SK-N-SH (cell line): ENCODE measurements around the gene CEBPG.

Experiments
- EP300 ChIP-seq, 2 experiments: IDR thresholded peaks; 2 replicates each; pipeline versions ENCODE4 v1.4.0 to v1.6.1; 2012; ENCODE audit warnings: borderline replicate concordance in 1 of 2, low read depth in 1 of 2, low read length in 1 of 2
- POLR2AphosphoS5 ChIP-seq: IDR thresholded peaks from 2 replicates; pipeline ENCODE4 v1.6.1; 2012; ENCODE audit warnings: low read depth, low read length
- SIN3A ChIP-seq: IDR thresholded peaks from 2 replicates; pipeline ENCODE4 v1.6.1; 2012; ENCODE audit warnings: low read depth, mild to moderate bottlenecking, low read length, moderate library complexity, borderline replicate concordance
- SMC3 ChIP-seq: IDR thresholded peaks from 2 replicates; pipeline ENCODE4 v1.6.1; 2012; ENCODE audit warnings: low read depth, low read length, improper control_type of control experiment
- TAF1 ChIP-seq: IDR thresholded peaks from 2 replicates; pipeline ENCODE4 v1.6.1; 2012; ENCODE audit warnings: low read depth, mild to moderate bottlenecking, low read length, moderate library complexity, borderline replicate concordance
- TCF12 ChIP-seq: IDR thresholded peaks from 2 replicates; pipeline ENCODE4 v1.4.0; 2012
- TF ChIP-seq, protein P1 (sequence below): fragments of 200-600 bp; sonication (generic); IDR thresholded peaks from 2 replicates; pipeline ENCODE4 v1.6.1; 2017; ENCODE audit warnings: antibody characterized with exemption, mild to moderate bottlenecking, moderate library complexity
- TF ChIP-seq, protein P2 (sequence below): fragments of 150-350 bp; IDR thresholded peaks from 2 replicates; pipeline ENCODE4 v1.6.1; 2017; ENCODE audit warnings: antibody characterized with exemption, low read length, low read depth, borderline replicate concordance
- TF ChIP-seq, protein P3 (sequence below): IDR thresholded peaks from 2 replicates; pipeline ENCODE4 v1.6.1; 2012; ENCODE audit warnings: mild to moderate bottlenecking, low read depth, low read length, moderate library complexity

DNA sequence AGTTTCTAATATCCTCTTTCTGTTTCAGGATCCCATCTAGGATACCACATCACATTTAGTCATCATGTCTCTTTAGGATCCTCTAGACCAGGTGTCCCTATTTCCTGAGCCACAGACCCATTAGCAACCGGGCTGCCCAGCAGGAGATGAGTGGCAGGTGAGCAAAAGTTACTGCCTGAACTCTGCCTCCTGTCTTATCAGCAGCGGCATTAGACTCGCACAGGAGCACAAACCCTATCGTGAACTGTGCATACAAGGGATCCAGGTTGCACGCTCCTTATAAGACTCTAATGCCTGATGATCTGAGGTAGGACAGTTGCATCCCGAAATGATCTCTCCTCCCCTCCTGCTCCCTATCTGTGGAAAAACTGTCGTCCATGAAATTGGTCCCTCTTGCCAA lies 7.8 kb upstream of the CEBPG start:
- TF ChIP-seq POLR2AphosphoS5 (no peak), SMC3 (no peak), TCF12 (no peak), SIN3A (no peak), EP300 (IDR thresholded peaks at IDR 0.05; ENCODE audit: borderline replicate concordance in 1 of 2, low read depth in 1 of 2, low read length in 1 of 2) (no peak), TAF1 (no peak)
- TF ChIP-seq, protein P1, sequence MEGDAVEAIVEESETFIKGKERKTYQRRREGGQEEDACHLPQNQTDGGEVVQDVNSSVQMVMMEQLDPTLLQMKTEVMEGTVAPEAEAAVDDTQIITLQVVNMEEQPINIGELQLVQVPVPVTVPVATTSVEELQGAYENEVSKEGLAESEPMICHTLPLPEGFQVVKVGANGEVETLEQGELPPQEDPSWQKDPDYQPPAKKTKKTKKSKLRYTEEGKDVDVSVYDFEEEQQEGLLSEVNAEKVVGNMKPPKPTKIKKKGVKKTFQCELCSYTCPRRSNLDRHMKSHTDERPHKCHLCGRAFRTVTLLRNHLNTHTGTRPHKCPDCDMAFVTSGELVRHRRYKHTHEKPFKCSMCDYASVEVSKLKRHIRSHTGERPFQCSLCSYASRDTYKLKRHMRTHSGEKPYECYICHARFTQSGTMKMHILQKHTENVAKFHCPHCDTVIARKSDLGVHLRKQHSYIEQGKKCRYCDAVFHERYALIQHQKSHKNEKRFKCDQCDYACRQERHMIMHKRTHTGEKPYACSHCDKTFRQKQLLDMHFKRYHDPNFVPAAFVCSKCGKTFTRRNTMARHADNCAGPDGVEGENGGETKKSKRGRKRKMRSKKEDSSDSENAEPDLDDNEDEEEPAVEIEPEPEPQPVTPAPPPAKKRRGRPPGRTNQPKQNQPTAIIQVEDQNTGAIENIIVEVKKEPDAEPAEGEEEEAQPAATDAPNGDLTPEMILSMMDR: no peak
- TF ChIP-seq, protein P2, sequence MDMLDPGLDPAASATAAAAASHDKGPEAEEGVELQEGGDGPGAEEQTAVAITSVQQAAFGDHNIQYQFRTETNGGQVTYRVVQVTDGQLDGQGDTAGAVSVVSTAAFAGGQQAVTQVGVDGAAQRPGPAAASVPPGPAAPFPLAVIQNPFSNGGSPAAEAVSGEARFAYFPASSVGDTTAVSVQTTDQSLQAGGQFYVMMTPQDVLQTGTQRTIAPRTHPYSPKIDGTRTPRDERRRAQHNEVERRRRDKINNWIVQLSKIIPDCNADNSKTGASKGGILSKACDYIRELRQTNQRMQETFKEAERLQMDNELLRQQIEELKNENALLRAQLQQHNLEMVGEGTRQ: no peak
- TF ChIP-seq, protein P3, sequence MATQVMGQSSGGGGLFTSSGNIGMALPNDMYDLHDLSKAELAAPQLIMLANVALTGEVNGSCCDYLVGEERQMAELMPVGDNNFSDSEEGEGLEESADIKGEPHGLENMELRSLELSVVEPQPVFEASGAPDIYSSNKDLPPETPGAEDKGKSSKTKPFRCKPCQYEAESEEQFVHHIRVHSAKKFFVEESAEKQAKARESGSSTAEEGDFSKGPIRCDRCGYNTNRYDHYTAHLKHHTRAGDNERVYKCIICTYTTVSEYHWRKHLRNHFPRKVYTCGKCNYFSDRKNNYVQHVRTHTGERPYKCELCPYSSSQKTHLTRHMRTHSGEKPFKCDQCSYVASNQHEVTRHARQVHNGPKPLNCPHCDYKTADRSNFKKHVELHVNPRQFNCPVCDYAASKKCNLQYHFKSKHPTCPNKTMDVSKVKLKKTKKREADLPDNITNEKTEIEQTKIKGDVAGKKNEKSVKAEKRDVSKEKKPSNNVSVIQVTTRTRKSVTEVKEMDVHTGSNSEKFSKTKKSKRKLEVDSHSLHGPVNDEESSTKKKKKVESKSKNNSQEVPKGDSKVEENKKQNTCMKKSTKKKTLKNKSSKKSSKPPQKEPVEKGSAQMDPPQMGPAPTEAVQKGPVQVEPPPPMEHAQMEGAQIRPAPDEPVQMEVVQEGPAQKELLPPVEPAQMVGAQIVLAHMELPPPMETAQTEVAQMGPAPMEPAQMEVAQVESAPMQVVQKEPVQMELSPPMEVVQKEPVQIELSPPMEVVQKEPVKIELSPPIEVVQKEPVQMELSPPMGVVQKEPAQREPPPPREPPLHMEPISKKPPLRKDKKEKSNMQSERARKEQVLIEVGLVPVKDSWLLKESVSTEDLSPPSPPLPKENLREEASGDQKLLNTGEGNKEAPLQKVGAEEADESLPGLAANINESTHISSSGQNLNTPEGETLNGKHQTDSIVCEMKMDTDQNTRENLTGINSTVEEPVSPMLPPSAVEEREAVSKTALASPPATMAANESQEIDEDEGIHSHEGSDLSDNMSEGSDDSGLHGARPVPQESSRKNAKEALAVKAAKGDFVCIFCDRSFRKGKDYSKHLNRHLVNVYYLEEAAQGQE: no peak
